ENCODE results near the gene NUP98.
"Not testable (repeated sequence)": the region's sequence is repeated elsewhere in the genome, so short reads cannot be mapped to it uniquely, and the experiment has no call there.

Gene NUP98

DNA sequence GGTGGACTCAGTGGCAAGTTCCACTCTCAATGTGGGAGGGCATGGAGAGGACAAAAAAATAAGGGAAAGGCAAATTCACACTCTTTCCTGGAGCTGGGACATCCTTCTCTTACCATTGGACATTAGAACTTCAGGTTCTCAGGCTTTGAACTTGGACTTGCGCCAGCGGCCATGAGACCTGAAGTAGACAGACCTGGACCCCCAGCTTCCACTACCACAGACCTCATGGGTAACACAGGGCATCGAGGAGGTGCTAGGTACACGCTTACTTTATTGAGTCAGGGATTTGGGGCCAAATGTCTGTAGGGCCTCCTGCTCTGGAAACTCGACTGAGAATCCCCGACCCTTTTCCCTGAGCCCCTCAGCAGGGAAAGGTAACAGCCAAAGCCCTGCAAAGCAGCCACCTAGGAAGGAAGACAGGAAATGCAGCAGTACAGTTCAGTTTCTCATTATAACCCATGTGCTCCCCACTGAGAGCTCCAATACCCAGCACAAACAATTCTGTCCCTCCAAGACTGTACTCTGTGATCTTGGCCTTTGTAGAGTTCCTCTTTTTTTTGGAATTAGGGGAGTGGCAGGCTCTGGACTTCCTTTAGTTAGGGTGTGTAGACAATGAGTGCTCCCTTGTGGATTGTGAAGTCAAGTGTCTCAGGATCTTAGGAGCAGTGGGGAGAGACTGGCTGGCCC is 131.9 kb downstream of the NUP98 start:
- Histone ChIP-seq H3K27me3 (ENCODE audit: insufficient read depth, low read length) (no peaks in the 10 kb centered on the region), H2AFZ (ENCODE audit: low read depth, low read length) (no peak overlapping the region), H3K36me3 (ENCODE audit: insufficient read depth, low read length) (peaks cover 44% of the 10 kb centered on the region), H3K9me3 (ENCODE audit: low read length) (no peaks in the 10 kb centered on the region), H3K4me3 (ENCODE audit: low read length) (no peak overlapping the region), H3K4me1 (ENCODE audit: insufficient read depth, low read length) (no peaks in the 10 kb centered on the region)

DNA sequence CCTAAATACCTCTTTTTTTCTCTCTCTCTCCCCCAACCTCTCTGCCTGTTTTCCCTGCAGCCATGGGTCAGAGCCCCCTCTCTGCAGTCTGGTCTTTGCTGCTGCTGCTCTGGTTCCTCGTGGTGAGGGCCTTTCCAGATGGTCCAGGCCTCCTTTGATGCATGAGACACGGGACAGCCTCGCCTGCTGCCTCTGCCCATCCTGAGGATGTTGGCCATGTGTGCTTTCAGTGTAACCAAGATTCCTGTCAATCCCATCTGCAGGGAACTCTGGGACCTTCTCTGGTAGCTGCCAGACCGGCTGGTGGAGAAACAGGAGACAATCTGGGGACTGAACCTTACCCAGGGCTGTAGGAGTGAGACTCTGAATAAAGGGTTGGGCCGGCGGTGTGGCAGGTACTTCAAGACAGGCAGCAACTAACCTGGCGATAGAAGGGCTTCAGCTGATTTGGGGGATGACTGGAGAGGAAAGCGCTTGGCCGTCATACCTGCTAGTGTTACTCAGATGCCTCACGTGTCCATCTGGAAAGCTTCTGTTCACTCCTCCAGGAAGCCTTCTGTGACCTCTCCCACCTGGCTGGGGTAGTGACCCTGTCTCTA is 133.2 kb downstream of the NUP98 start:
- H2AFZ ChIP-seq (ENCODE audit: low read depth, low read length) = no peak overlapping the region
- H3K27me3 ChIP-seq (ENCODE audit: insufficient read depth, low read length) = no peaks in the 10 kb centered on the region
- no peaks in the 10 kb centered on the region for H3K4me1 ChIP-seq (ENCODE audit: insufficient read depth, low read length)
- H3K36me3 ChIP-seq (ENCODE audit: insufficient read depth, low read length) = peaks cover 31% of the 10 kb centered on the region
- no peaks in the 10 kb centered on the region for H3K9me3 ChIP-seq (ENCODE audit: low read length)
- H3K4me3 ChIP-seq (ENCODE audit: low read length) = no peak overlapping the region

DNA sequence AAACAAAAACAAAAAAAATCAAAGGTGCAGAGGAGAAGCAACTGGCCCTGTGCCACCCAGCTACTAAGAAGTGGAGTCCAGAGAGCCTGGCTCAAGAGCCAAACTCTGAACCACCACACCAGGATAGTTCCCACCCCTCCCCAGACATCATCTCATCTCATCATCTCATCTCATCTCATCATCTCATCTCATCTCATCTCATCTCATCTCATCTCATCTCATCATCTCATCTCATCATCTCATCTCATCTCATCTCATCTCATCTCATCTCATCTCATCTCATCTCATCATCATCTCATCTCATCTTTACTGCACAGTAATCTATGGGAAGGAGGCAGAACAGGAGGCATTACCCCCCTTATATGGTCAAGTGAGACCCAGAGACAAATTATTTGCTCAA is 134.5 kb downstream of the NUP98 start:
- H3K27me3 ChIP-seq (ENCODE audit: insufficient read depth, low read length) = no peaks in the 10 kb centered on the region
- H3K36me3 ChIP-seq (ENCODE audit: insufficient read depth, low read length) = peaks cover 24% of the 10 kb centered on the region

DNA sequence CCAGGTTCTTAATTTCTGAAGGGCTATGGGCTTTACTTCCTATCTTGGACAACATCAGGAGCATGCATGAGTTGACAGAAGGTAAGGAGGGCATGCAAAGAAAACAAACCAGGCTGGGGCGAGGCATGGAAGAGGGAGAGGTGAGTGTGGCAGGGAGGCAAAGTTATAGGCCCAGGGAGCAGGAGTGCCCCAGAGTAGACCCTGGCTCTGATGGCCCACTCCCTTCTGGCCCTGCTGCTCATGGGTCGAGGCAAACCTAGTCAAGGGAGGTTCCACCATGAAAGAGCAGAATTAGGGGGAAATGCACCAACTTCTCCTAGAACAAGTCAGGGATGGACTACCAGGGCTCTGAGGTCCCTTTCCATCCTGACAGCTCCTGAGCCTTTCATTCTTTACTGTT is 136.4 kb downstream of the NUP98 start:
- no peak overlapping the region for H2AFZ ChIP-seq (ENCODE audit: low read depth, low read length)
- H3K4me3 ChIP-seq (ENCODE audit: low read length) = no peak overlapping the region
- H3K4me1 ChIP-seq (ENCODE audit: insufficient read depth, low read length) = no peaks in the 10 kb centered on the region
- H3K36me3 ChIP-seq (ENCODE audit: insufficient read depth, low read length) = peaks cover 9% of the 10 kb centered on the region
- no peaks in the 10 kb centered on the region for H3K9me3 ChIP-seq (ENCODE audit: low read length)
- H3K27me3 ChIP-seq (ENCODE audit: insufficient read depth, low read length) = no peaks in the 10 kb centered on the region

More for the DNA sequence above, 134.5 kb downstream of the NUP98 start:
- Histone ChIP-seq H3K4me1 (ENCODE audit: insufficient read depth, low read length) (no peaks in the 10 kb centered on the region), H2AFZ (ENCODE audit: low read depth, low read length) (no peak overlapping the region), H3K9me3 (ENCODE audit: low read length) (no peaks in the 10 kb centered on the region), H3K4me3 (ENCODE audit: low read length) (no peak overlapping the region)

DNA sequence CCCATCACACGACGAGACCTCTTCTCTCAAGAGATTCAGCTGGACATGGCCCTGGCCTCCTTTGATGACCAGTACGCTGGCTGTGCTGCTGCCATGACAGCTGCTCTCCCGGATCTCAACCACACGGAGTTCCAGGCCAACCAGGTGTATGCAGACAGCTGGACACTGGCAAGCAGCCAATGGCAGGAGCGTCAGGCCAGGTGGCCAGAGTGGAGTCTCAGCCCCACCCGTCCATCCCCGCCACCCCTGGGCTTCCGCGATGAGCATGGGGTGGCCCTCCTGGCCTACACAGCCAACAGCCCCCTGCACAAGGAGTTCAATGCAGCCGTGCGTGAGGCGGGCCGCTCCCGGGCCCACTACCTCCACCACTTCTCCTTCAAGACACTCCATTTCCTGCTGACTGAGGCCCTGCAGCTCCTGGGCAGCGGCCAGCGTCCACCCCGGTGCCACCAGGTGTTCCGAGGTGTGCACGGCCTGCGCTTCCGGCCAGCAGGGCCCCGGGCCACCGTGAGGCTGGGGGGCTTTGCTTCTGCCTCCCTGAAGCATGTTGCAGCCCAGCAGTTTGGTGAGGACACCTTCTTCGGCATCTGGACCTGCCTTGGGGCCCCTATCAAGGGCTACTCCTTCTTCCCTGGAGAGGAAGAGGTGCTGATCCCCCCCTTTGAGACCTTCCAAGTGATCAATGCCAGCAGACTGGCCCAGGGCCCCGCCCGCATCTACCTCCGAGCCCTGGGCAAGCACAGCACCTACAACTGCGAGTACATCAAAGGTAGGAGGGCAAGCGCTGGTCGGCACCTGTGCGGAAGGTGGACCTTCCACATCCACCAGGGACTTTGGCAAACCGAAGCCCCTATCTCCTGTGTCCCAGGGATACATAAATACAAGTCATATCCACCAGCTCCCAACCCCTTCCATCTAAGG is 137.5 kb downstream of the NUP98 start:
- Histone ChIP-seq H3K4me3 (ENCODE audit: low read length) (no peak overlapping the region), H3K9me3 (ENCODE audit: low read length) (no peaks in the 10 kb centered on the region), H3K36me3 (ENCODE audit: insufficient read depth, low read length) (no peaks in the 10 kb centered on the region), H3K27me3 (ENCODE audit: insufficient read depth, low read length) (peaks cover 3% of the 10 kb centered on the region), H2AFZ (ENCODE audit: low read depth, low read length) (no peak overlapping the region), H3K4me1 (ENCODE audit: insufficient read depth, low read length) (no peaks in the 10 kb centered on the region)

DNA sequence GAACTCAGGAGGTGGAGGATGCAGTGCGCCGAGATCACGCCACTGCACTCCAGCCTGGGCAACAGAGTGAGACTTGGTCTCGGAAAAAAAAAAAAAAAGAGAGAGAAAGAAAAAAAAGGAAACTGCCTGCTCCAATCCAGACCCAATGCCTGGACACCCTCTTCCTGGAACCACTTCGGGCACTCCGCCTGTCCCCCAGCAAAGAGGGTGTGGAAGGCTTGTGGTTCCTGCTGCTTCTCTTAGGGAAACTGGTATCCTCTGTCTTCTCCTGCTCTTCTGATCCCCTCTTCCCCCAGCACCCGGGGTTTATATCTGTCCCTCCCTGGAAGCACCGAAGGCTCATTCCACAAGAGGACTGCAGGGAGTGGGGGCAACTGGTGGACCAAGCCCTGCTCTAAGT is 139.1 kb downstream of the NUP98 start:
- Histone ChIP-seq H3K4me3 (ENCODE audit: low read length) (no peak overlapping the region), H3K9me3 (ENCODE audit: low read length) (no peaks in the 10 kb centered on the region), H2AFZ (ENCODE audit: low read depth, low read length) (no peak overlapping the region), H3K4me1 (ENCODE audit: insufficient read depth, low read length) (no peaks in the 10 kb centered on the region), H3K36me3 (ENCODE audit: insufficient read depth, low read length) (no peaks in the 10 kb centered on the region), H3K27me3 (ENCODE audit: insufficient read depth, low read length) (peaks cover 3% of the 10 kb centered on the region)

DNA sequence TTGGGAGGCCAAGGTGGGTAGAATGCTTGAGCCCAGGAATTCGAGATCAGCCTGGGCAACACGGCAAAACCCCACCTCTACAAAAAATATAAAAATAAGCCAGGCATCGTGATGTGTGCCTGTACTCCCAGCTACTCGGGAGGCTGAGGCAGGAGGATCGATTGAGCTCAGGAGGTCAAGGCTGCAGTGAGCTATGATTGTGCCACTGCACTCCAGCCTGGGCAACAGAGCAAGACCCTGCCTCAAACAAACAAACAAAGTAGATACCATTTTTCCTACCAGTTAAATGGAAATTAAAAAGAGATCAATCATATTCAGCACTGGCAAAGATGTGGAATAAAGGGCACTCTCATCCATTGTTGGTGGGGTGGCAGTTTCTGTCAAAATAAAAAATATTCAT is 140.0 kb downstream of the NUP98 start:
- H2AFZ ChIP-seq (ENCODE audit: low read depth, low read length); H3K27me3 ChIP-seq (ENCODE audit: insufficient read depth, low read length); H3K36me3 ChIP-seq (ENCODE audit: insufficient read depth, low read length); H3K4me3 ChIP-seq (ENCODE audit: low read length); H3K9me3 ChIP-seq (ENCODE audit: low read length); H3K4me1 ChIP-seq (ENCODE audit: insufficient read depth, low read length): not testable (repeated sequence)

DNA sequence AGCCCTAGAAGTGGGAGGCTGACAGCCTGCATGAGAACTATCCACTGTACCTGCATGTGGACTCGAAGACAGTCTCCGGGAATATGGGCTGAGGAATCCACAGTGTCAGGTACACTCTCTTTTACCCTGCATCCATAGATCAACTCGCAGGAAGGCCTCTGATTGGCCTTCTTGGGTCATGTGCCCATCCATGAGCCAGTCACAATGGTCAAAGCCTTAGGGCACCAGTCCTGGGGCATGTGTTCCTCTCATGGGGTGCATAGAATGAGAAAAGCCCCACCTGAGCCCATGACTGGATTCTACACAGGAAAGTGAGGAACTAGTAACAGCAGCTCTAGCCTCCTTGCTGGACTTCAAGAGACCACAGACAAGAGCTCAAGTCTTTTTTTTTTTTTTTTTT is 141.8 kb downstream of the NUP98 start:
- H3K36me3 ChIP-seq (ENCODE audit: insufficient read depth, low read length) = no peaks in the 10 kb centered on the region
- H2AFZ ChIP-seq (ENCODE audit: low read depth, low read length) = no peak overlapping the region
- no peaks in the 10 kb centered on the region for H3K4me1 ChIP-seq (ENCODE audit: insufficient read depth, low read length)
- H3K4me3 ChIP-seq (ENCODE audit: low read length) = no peak overlapping the region
- H3K9me3 ChIP-seq (ENCODE audit: low read length) = no peaks in the 10 kb centered on the region
- peaks cover 3% of the 10 kb centered on the region for H3K27me3 ChIP-seq (ENCODE audit: insufficient read depth, low read length)

DNA sequence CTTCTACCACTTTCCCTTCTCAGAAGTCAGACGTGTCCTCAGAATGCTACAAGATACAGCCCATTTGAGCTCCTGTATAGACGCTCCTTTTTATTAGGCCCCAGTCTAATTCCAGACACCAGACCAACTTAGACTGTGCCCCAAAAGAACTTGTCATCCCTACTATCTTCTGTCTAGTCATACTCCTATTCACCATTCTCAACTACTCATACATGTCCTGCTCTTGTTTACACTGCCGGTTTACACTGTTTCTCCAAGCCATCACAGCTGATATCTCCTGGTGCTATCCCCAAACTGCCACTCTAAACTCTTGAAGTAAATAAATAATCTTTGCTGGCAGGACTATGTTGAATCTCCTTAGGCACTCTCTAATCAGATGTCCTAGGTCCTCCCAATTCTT is 144.8 kb downstream of the NUP98 start:
- not testable (repeated sequence) for H3K4me3 ChIP-seq (ENCODE audit: low read length); H2AFZ ChIP-seq (ENCODE audit: low read depth, low read length); H3K9me3 ChIP-seq (ENCODE audit: low read length); H3K4me1 ChIP-seq (ENCODE audit: insufficient read depth, low read length); H3K27me3 ChIP-seq (ENCODE audit: insufficient read depth, low read length); H3K36me3 ChIP-seq (ENCODE audit: insufficient read depth, low read length)

DNA sequence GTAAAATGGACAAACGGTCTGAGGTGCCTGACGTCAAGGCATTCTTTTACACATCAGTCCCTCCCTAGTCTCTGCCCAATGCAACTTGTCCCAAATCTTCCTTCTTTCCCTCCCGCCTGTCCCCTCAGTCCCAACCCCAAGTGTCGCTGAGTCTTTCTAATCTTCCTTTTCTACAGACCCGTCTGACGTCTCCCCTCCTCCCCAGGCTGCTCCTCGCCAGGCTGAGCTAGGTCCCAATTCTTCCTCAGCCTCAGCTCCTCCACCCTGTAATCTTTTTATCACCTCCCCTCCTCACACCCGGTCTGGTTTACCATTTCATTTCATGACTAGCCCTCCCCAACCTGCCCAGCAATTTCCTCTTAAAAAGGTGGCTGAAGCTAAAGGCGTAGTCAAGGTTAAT is 148.0 kb downstream of the NUP98 start:
- not testable (repeated sequence) for H3K4me1 ChIP-seq (ENCODE audit: insufficient read depth, low read length); H3K4me3 ChIP-seq (ENCODE audit: low read length); H2AFZ ChIP-seq (ENCODE audit: low read depth, low read length); H3K36me3 ChIP-seq (ENCODE audit: insufficient read depth, low read length); H3K9me3 ChIP-seq (ENCODE audit: low read length); H3K27me3 ChIP-seq (ENCODE audit: insufficient read depth, low read length)

DNA sequence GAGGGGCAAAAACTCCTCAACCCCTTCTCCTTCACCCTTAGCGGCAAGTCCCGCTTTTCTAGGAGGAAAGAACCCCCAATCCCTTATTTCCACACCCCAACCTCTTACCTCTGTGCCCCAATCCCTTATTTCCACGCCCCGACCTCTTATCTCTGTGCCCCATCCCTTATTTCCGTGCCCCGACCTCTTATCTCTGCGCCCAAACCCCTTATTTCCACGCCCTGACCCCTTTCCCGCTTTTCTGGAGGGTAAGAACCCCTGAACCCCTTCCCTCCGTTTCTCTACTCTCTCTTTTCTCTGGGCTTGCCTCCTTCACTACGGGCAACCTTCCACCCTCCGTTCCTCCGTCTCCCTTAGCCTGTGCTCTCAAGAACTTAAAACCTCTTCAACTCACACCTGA is 148.5 kb downstream of the NUP98 start:
- H3K27me3 ChIP-seq (ENCODE audit: insufficient read depth, low read length); H2AFZ ChIP-seq (ENCODE audit: low read depth, low read length); H3K9me3 ChIP-seq (ENCODE audit: low read length); H3K4me3 ChIP-seq (ENCODE audit: low read length); H3K36me3 ChIP-seq (ENCODE audit: insufficient read depth, low read length); H3K4me1 ChIP-seq (ENCODE audit: insufficient read depth, low read length): not testable (repeated sequence)

DNA sequence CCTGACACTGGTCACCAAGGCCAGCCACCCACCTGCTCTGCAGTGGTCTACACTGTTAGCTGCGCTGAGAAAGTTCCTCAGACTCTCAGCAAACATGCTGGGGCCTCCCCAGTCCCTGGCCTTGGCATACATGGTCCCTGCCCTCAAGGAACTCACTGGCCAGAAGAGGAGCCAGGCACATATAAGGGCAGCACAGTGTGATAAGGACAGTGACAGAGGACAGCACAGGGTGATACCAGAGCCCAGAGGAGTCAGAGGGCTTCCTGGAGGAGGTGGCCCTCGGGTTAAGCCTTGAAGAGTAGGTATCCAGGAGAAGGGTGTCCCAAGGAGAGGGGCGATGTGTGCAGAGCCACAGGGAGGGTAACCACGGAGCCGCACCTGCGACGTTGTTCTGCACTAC is 151.8 kb downstream of the NUP98 start:
- Histone ChIP-seq H3K27me3 (ENCODE audit: insufficient read depth, low read length) (no peaks in the 10 kb centered on the region), H3K4me3 (ENCODE audit: low read length) (no peak overlapping the region), H3K9me3 (ENCODE audit: low read length) (no peaks in the 10 kb centered on the region), H2AFZ (ENCODE audit: low read depth, low read length) (no peak overlapping the region), H3K36me3 (ENCODE audit: insufficient read depth, low read length) (no peaks in the 10 kb centered on the region), H3K4me1 (ENCODE audit: insufficient read depth, low read length) (peaks cover 8% of the 10 kb centered on the region)

DNA sequence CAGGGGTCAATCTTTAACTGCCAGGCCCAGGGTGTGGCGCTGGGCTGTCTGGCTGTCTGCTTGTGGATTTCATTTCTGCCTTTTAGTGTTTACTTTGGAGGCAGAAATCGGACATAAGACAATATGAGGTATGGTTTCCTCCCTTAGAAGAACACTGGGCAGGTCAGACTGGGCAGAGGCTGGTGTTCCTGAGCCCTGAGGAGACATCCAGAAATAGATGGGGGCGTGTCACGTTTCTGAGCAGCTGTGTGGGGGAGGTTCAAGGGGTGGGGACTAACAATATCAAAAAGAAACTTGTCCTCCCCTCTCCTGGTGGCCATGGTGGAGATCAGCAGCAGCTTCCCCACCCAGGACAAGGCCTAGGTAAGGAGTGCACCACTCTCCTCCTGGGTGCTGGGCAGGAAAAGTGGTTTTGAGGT is 152.5 kb downstream of the NUP98 start, which contains the start of gene ART1:
Gene ART1 (plus strand): TSS at position 312 of the 419 bp plus-strand sequence. CDS start 14,086 bp downstream, outside the sequence.
- Histone ChIP-seq H3K9me3 (ENCODE audit: low read length) (no peaks in the 10 kb centered on the region), H3K36me3 (ENCODE audit: insufficient read depth, low read length) (no peaks in the 10 kb centered on the region), H3K4me3 (ENCODE audit: low read length) (no peak within 1 kb of the TSS), H2AFZ (ENCODE audit: low read depth, low read length) (no peak within 1 kb of the TSS), H3K27me3 (ENCODE audit: insufficient read depth, low read length) (no peaks in the 10 kb centered on the region), H3K4me1 (ENCODE audit: insufficient read depth, low read length) (peaks cover 8% of the 10 kb centered on the region)

Data from neuron (in vitro differentiated cells).